Fibroblast of lung (primary cell): ENCODE measurements around the gene MAD2L1BP. TPM values are rescaled to one million over a fixed set of nuclear protein-coding genes. Genes with fewer than 3 reads are reported as not detected.
A peak's percentile ranks its signal among the peaks of the same experiment; 100 is the strongest.

ENCODE experiments used
- DNase-seq, 2 donors: peaks; one replicate each; pipeline versions ENCODE4 v3.0.0 to v3.0.0-alpha.2; 2010; ENCODE audit warnings: low read depth in 2 of 2
- H2AFZ ChIP-seq: 2 replicates; pipeline ENCODE4 v1.5.1; 2012; ENCODE audit warnings: low read length, control low read depth, inconsistent platforms
- H3K27ac ChIP-seq: 2 replicates; pipeline ENCODE4 v1.5.1; 2011; ENCODE audit warnings: low read length, control low read depth; ENCODE audit not compliant: insufficient read depth
- H3K27me3 ChIP-seq: 2 replicates; pipeline ENCODE4 v1.5.1; 2011; ENCODE audit warnings: mild to moderate bottlenecking, low read length; ENCODE audit not compliant: control insufficient read depth, insufficient read depth
- H3K36me3 ChIP-seq: 2 replicates; pipeline ENCODE4 v1.5.1; 2011; ENCODE audit warnings: low read length; ENCODE audit not compliant: control insufficient read depth, insufficient read depth
- H3K4me1 ChIP-seq: 2 replicates; pipeline ENCODE4 v1.5.1; 2011; ENCODE audit warnings: low read length; ENCODE audit not compliant: control insufficient read depth, insufficient read depth; ENCODE audit errors: extremely low read depth
- H3K4me2 ChIP-seq: 2 replicates; pipeline ENCODE4 v1.5.1; 2011; ENCODE audit warnings: low read length, control low read depth; ENCODE audit not compliant: insufficient read depth; ENCODE audit errors: extremely low read depth
- H3K4me3 ChIP-seq, 4 experiments: fragments of 200-600 bp in 1 of 4; sonication (generic) in 1 of 4; replicated peaks in 1 of 4; 2 replicates each; pipeline ENCODE4 v1.5.1; 2011 to 2016; ENCODE audit warnings: low read length in 4 of 4, low read depth in 3 of 4, mild to moderate bottlenecking in 3 of 4, control low read depth in 2 of 4, inconsistent platforms in 1 of 4, mixed read lengths in 1 of 4; ENCODE audit not compliant: insufficient read depth in 1 of 4; ENCODE audit errors: control extremely low read depth in 1 of 4
- H3K79me2 ChIP-seq: 2 replicates; pipeline ENCODE4 v1.5.1; 2012; ENCODE audit warnings: mild to moderate bottlenecking, low read length, inconsistent platforms; ENCODE audit not compliant: control insufficient read depth, insufficient read depth
- H3K9ac ChIP-seq: 2 replicates; pipeline ENCODE4 v1.5.1; 2011; ENCODE audit warnings: mild to moderate bottlenecking, low read length, control low read depth; ENCODE audit not compliant: insufficient read depth
- H3K9me3 ChIP-seq: 2 replicates; pipeline ENCODE4 v1.5.1; 2012; ENCODE audit warnings: low read depth, low read length; ENCODE audit not compliant: control insufficient read depth, insufficient read depth
- H4K20me1 ChIP-seq: 2 replicates; pipeline ENCODE4 v1.5.1; 2011; ENCODE audit warnings: low read length; ENCODE audit not compliant: control insufficient read depth, insufficient read depth; ENCODE audit errors: extremely low read depth
- EZH2 ChIP-seq: IDR thresholded peaks from 2 replicates; pipeline ENCODE4 v1.5.1; 2012; ENCODE audit warnings: low read length, control low read depth, mild to moderate bottlenecking; ENCODE audit errors: missing control alignments
- polyA plus RNA-seq, 2 donors: library from polyadenylated mRNA; depleted of rRNA in 1 of 2; stranded (reverse) in 1 of 2; unstranded in 1 of 2; fragments of >200 nt; gene quantifications; 2 replicates each; pipeline ENCODE4 v1.2.1, GENCODE V29; 2011 to 2012; ENCODE audit warnings: missing spikeins in 1 of 2
- total RNA-seq: library from RNA; depleted of rRNA; stranded (reverse); fragments of >200 nt; gene quantifications from 2 replicates; pipeline ENCODE4 v1.2.1, GENCODE V29; 2014
- TF ChIP-seq, protein P1 (sequence below), 2 donors: IDR thresholded peaks in 1 of 2; conservative IDR thresholded peaks in 1 of 2; 1 replicate in 1 of 2; 2 replicates in 1 of 2; pipeline ENCODE4 v1.5.1; 2011 to 2012; ENCODE audit warnings: low read length in 2 of 2, control low read depth in 1 of 2, inconsistent platforms in 1 of 2, low read depth in 1 of 2, mild to moderate bottlenecking in 1 of 2

Gene MAD2L1BP
- total and polyA plus RNA-seq, 2 donors (not counting 1 experiment from before 2014, with no cell fraction given): 19.2 to 34.5 TPM

DNA sequence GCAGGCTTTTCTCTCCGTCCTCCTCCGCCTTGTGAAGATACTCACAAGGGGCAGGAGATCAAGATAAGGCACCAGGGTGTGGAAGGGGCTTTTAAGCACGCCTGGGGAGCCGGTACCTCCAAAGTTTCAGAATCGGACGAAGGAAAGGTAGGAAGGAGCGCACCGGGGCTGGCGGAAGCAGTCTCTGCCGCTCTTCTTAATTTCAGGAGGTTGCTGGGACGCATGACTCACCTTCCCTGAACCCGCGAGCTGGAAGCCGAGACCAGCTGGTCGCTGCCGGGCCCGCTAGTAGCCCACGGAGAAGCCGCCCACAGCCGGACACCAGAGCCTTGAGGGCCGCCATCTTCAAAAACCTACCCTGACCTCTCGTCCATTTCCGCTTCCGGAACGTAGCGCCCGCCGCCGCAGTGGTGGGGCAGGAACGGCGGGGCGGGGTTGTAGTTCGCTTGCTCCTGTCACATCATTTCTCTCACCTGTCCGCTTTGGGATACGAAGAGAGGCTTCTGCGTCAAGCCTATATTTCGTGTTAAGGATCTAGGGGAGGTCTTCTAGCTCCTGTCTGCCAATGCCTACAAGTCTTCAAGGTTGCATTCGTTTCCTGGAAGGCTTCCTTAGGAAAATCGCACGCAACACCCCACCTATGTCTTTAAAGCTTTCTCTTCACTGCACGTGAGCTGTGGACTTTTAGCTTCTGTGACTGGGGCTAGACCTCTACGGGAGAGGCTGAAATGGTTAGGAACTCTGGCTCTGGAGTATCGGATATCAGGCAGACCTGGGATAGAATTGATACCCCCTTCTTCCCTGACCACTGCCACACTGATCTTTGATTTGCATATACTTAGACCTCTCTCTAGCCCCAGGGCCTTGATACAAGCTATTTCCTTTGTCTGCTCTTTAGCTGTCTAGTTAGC lies 52.1 kb downstream of the MAD2L1BP start, which contains the start of gene MRPS18A:
Gene MRPS18A (minus strand): TSS at position 355 of the 911 bp plus-strand sequence. CDS start 12 bp downstream, at position 343.
- no peak for TF ChIP-seq EZH2
- TF ChIP-seq, protein P1, sequence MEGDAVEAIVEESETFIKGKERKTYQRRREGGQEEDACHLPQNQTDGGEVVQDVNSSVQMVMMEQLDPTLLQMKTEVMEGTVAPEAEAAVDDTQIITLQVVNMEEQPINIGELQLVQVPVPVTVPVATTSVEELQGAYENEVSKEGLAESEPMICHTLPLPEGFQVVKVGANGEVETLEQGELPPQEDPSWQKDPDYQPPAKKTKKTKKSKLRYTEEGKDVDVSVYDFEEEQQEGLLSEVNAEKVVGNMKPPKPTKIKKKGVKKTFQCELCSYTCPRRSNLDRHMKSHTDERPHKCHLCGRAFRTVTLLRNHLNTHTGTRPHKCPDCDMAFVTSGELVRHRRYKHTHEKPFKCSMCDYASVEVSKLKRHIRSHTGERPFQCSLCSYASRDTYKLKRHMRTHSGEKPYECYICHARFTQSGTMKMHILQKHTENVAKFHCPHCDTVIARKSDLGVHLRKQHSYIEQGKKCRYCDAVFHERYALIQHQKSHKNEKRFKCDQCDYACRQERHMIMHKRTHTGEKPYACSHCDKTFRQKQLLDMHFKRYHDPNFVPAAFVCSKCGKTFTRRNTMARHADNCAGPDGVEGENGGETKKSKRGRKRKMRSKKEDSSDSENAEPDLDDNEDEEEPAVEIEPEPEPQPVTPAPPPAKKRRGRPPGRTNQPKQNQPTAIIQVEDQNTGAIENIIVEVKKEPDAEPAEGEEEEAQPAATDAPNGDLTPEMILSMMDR (conservative IDR thresholded peaks at IDR 0.05 in 1 of 2, IDR thresholded peaks at IDR 0.05 in 1 of 2; ENCODE audit: low read depth in 1 of 2, low read length in 2 of 2): no peak
- peak within 1 kb of the TSS; percentile 99 for H2AFZ ChIP-seq
- H3K4me2 ChIP-seq: peak within 1 kb of the TSS; percentile 89
- H4K20me1 ChIP-seq: no peaks in the 10 kb centered on the region
- H3K27ac ChIP-seq: peak within 1 kb of the TSS; percentile 85
- H3K9me3 ChIP-seq: no peaks in the 10 kb centered on the region
- peak within 1 kb of the TSS; percentile 84 to 97 (median 92) for H3K4me3 ChIP-seq
- H3K79me2 ChIP-seq: peaks cover 28% of the 10 kb centered on the region
- H3K9ac ChIP-seq: peak within 1 kb of the TSS; percentile 84
- peak; percentile 66 to 81 for DNase-seq
- no peaks in the 10 kb centered on the region for H3K36me3 ChIP-seq
- peaks cover 2% of the 10 kb centered on the region for H3K4me1 ChIP-seq
- H3K27me3 ChIP-seq: no peaks in the 10 kb centered on the region

DNA sequence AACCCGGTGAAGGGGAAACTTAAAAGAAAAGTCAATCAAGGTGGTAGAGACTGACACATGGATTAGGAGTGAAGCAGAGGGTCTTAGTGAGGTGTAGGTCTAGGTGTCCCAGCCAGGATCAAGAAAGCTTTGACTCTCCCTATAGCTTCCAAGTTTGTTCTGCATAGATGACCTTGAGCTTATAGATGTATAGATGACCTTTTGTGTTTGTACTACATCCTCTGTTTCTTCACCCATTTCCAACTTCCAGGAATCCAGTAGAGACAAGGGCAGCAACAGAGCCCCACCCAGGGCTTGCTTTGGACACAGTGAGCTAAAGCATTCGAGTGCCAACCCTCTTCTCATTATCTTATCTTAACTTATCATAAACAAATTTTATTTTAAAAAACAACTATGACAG lies 53.8 kb downstream of the MAD2L1BP start:
- no peaks in the 10 kb centered on the region for H3K27me3 ChIP-seq
- no peaks in the 10 kb centered on the region for H3K36me3 ChIP-seq
- no peak overlapping the region for H2AFZ ChIP-seq
- H3K4me2 ChIP-seq: no peak overlapping the region
- TF ChIP-seq EZH2: no peak
- TF ChIP-seq, protein P1 (conservative IDR thresholded peaks at IDR 0.05 in 1 of 2, IDR thresholded peaks at IDR 0.05 in 1 of 2; ENCODE audit: low read depth in 1 of 2, low read length in 2 of 2): no peak
- no peak overlapping the region for H3K4me3 ChIP-seq
- no peak overlapping the region for H3K9ac ChIP-seq
- H3K4me1 ChIP-seq: peaks cover 2% of the 10 kb centered on the region
- H3K27ac ChIP-seq: no peak overlapping the region
- peaks cover 19% of the 10 kb centered on the region for H3K79me2 ChIP-seq
- no peaks in the 10 kb centered on the region for H3K9me3 ChIP-seq
- DNase-seq: no peak
- H4K20me1 ChIP-seq: no peaks in the 10 kb centered on the region

Other genes starting within 250 kb of the MAD2L1BP start
- gene ABCC10, start 208.3 kb upstream of the MAD2L1BP start, total RNA-seq: 16.7 and 23.1 TPM in 2 replicates
- 8.9 and 9.3 TPM in 2 replicates for gene ABCC10, start 208.3 kb upstream of the MAD2L1BP start, polyA plus RNA-seq
- gene DLK2, start 180.3 kb upstream of the MAD2L1BP start, total RNA-seq: under 0.01 and 0.17 TPM in 2 replicates
- 0.23 and 0.50 TPM in 2 replicates for gene DLK2, start 180.3 kb upstream of the MAD2L1BP start, polyA plus RNA-seq
- 7.4 and 8.9 TPM in 2 replicates for gene TJAP1, start 158.3 kb upstream of the MAD2L1BP start, total RNA-seq
- gene TJAP1, start 158.3 kb upstream of the MAD2L1BP start, polyA plus RNA-seq: 18.9 and 22.9 TPM in 2 replicates
- gene LRRC73, start 125.5 kb upstream of the MAD2L1BP start, total RNA-seq: 0.26 and 0.33 TPM in 2 replicates
- gene LRRC73, start 125.5 kb upstream of the MAD2L1BP start, polyA plus RNA-seq: 0.17 and 0.18 TPM in 2 replicates
- 83.7 and 106 TPM in 2 replicates for gene YIPF3, start 118.9 kb upstream of the MAD2L1BP start, total RNA-seq
- gene YIPF3, start 118.9 kb upstream of the MAD2L1BP start, polyA plus RNA-seq: 173 TPM in 2 replicates
- gene POLR1C, start 118.8 kb upstream of the MAD2L1BP start, total RNA-seq: 27.4 and 32.4 TPM in 2 replicates
- 39.7 and 55.2 TPM in 2 replicates for gene POLR1C, start 118.8 kb upstream of the MAD2L1BP start, polyA plus RNA-seq
- gene XPO5, start 59.8 kb upstream of the MAD2L1BP start, total RNA-seq: 18.2 and 20.5 TPM in 2 replicates
- 21.7 and 26.1 TPM in 2 replicates for gene XPO5, start 59.8 kb upstream of the MAD2L1BP start, polyA plus RNA-seq
- gene POLH, start 59.7 kb upstream of the MAD2L1BP start, total RNA-seq: 19.5 and 21.8 TPM in 2 replicates
- 19.0 and 22.5 TPM in 2 replicates for gene POLH, start 59.7 kb upstream of the MAD2L1BP start, polyA plus RNA-seq
- gene GTPBP2, start 6.6 kb upstream of the MAD2L1BP start, total RNA-seq: 111 and 174 TPM in 2 replicates
- 44.4 and 45.2 TPM in 2 replicates for gene GTPBP2, start 6.6 kb upstream of the MAD2L1BP start, polyA plus RNA-seq
- 1.5 and 1.7 TPM in 2 replicates for gene RSPH9, start 9.2 kb downstream of the MAD2L1BP start, total RNA-seq
- gene RSPH9, start 9.2 kb downstream of the MAD2L1BP start, polyA plus RNA-seq: 0.50 and 0.87 TPM in 2 replicates
- 39.3 and 42.1 TPM in 2 replicates for gene MRPS18A, start 52.0 kb downstream of the MAD2L1BP start, total RNA-seq
- 31.8 and 43.7 TPM in 2 replicates for gene MRPS18A, start 52.0 kb downstream of the MAD2L1BP start, polyA plus RNA-seq
- gene VEGFA, start 134.4 kb downstream of the MAD2L1BP start, total RNA-seq: 150 and 208 TPM in 2 replicates
- 68.0 and 111 TPM in 2 replicates for gene VEGFA, start 134.4 kb downstream of the MAD2L1BP start, polyA plus RNA-seq